Glomerular visceral epithelial cell (primary cell): ENCODE results near the gene KIAA0586.

ENCODE experiments used
- DNase-seq: peaks from one replicate; pipeline ENCODE4 v3.0.0-alpha.2; 2016; ENCODE audit errors: extremely low spot score

Gene KIAA0586

DNA sequence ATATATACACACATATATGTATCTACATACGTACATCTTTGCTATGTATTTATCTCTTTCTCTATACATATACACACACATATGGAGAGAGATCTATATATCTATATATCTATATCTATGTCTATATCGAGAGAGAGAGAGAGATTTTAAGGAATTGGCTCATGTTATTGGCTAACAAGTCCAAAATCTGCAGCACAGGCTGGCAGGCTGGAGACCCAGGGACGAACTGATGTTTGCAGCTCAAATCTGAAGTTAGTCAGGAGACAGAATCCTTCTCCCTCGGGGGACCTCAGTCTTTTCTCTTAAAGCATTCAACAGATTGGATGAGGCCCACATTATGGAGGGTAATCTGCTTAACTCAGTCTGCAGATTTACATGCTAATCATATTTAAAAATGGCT, 169.5 kb downstream of the KIAA0586 start:
- DNase-seq = no peak

DNA sequence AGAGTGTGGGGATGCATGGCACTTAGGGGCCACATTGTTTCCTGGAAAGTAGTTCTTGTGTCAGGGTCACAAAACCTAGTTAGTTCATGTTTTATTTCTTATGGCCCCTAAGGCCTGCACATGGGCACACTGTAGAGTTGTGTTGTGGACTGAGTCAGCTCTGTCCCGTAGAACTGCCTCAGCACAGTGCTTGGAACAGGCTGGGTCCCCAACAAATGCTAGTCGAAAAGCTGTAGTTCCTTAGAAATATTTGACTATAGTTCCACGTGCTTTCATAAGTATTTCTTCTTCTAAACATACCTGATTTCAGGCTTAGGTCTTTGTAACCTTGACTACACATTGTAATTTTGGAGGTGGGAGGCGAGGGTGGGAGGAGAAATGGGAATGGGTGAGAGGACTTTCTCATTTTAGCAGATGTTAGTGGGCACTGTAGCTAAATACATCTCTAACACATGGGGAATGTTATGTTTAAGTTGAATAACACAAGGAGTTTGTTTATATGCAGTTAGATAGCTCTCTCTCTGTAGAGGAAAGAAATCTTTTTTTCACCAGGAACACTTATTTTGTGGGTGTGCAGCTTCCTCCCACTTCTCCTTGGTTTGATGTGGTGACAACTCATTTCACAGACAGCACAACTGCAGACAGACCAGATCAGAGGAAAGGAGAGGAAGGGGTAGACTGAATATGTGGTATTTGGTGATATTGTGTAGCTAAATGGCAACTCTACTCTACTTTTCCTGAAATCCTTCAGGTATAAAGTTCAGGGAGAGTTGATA, 170.7 kb downstream of the KIAA0586 start:
- no peak for DNase-seq

DNA sequence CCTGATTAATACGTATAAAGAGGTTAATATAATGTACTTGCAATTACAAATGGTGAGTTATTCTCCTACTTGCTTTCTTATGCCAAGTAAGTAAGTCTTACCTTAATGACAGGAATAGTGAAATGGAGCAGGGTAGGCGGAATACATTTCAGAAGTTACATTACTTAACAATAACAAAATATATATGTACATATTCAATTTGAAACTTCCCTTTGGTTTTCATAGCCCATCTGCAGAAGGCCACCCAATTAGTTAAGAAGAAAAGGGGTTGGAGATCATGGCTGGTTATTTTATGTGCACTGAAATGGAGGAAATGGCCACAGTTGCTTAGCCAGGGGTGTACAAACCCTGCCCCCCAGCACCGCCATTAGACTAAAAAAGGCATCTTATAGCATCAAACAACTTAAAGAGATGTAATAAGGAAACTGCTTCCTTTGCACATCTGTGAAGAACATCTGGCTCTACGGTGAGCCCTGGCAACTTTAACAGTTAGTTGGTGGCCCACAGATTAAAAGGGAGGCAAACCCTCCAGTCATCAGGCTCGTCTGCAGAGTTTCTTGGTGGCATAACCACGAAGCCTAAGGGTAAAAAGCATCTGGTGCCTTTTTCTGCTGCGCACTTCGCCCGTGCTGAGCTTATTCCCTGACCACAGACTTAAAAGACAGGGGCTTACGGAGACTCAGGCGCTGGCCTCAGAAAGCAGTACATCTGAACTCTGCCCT, 171.4 kb downstream of the KIAA0586 start:
- DNase-seq = no peak

DNA sequence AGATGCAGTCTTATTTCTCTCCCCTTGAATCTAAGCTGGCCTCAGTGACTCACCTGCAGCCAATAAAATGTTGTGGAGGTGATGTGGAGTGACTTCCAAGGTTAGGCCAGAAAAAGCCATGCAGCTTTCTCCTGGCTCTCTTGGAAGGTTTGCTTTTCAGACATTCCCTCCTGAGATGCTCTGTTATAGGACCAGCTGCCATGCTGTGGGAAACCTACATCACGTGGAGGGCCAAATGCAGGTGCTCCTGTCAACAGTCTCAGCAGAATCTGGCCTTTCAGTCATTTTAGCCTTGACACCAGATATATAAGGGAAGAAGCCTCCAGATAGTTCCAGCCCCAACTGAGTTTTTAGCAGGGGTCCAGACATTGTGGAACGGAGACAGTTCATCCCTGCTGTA, 172.2 kb downstream of the KIAA0586 start:
- no peak for DNase-seq
